ENCODE measurements around the gene ETHE1. TPM values are rescaled to one million over a fixed set of nuclear protein-coding genes. Genes with fewer than 3 reads are reported as not detected.

Gene ETHE1
- total and polyA plus RNA-seq, 2 of the 8 experiments (the other 6 are each of a cell fraction or from before 2014, with no cell fraction given): 19.9 to 96.0 TPM

GRCh38 chr19:43544077-43544476 is 17.1 kb upstream of the ETHE1 start (continued):
- TF ChIP-seq RNF2 (IDR thresholded peaks at IDR 0.05; ENCODE audit: borderline replicate concordance, low read depth, low read length, missing control alignments, poor library complexity, severe bottlenecking) (no peak), BCL11A (IDR thresholded peaks at IDR 0.05; ENCODE audit: low read depth in 2 of 2, low read length in 2 of 2) (no peak), KDM1A (IDR thresholded peaks at IDR 0.05; ENCODE audit: borderline replicate concordance, low read length) (no peak), MAX (IDR thresholded peaks at IDR 0.05) (no peak)

Measured in H1 (cell line).